A549 treated with Hydrocortisone at 1 μM for 4 hours (cell line): ENCODE measurements around the gene SFTPA1. TPM values are rescaled to one million over a fixed set of nuclear protein-coding genes. Genes with fewer than 3 reads are reported as not detected.

Experiments
- total RNA-seq: library from RNA; stranded (reverse); fragments of 200-300 nt; extraction: Qiagen RNA extraction; gene quantifications from 5 replicates; pipeline ENCODE4 v1.2.3, GENCODE V29; 2022

SFTPA1 gene
- total RNA-seq, result not detected in 5 replicates

DNA sequence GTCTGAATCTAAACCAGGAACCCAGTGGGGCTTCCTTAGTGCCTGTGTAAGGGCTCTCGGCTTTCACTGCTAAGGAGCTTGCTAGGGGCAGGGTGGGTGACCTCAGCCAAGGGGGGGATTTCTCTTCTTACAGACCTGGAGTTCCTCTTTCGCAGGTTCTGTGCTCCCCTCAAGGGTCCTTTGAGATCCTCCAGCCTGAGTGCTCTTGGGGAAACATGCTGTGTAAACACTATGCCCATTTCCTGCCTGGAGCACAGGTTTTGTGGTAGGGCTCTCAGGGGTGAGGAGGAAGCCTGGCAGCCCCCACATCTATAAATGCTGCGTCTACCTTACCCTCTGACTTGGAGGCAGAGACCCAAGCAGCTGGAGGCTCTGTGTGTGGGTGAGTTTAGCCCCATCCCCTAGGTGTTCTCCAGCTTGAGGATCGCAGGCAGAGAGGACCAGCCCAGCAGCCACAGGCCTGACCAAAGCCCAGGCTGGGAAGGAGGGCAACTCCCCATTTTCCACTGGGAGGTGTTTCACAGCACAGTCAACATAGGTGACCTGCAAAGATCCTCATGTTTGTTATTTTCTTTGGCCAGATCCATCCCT is at the start of gene SFTPA1:
Gene SFTPA1, plus strand, starts transcription at position 339 of the 591 bp plus-strand sequence. CDS start 887 bp downstream, outside the sequence.

Other genes with a start within 250 kb of the SFTPA1 start
- gene ZCCHC24, start 165.3 kb upstream of the SFTPA1 start, total RNA-seq, result 2.6 to 4.0 TPM (median 3.6 TPM) in 5 replicates
- 1.9 to 3.4 TPM (median 2.3 TPM) in 5 replicates for gene EIF5AL1, start 98.4 kb upstream of the SFTPA1 start, total RNA-seq
- gene SFTPA2, start 50.5 kb upstream of the SFTPA1 start, total RNA-seq, result not detected in 5 replicates
- gene NUTM2B, start 92.3 kb downstream of the SFTPA1 start, total RNA-seq, result 0.17 to 0.52 TPM (median 0.36 TPM) in 5 replicates
- 0.30 to 0.47 TPM (median 0.38 TPM) in 5 replicates for gene NUTM2E, start 215.8 kb downstream of the SFTPA1 start, total RNA-seq